A549 (cell line): Measurements from ENCODE around the gene LONRF3. TPM values are rescaled to one million over a fixed set of nuclear protein-coding genes. Genes with fewer than 3 reads are reported as not detected.

Experiments
- ATAC-seq, 2 experiments: fragments of 200-7000 bp in 1 of 2; fragments of >200 bp in 1 of 2; cut with Nextera tagmentation in 1 of 2; cut with Tn5 transposase in 1 of 2; 3 replicates each; pipeline versions ENCODE4 v1.8.0 to v1.9.1; 2018 to 2020; ENCODE audit warnings: mild to moderate bottlenecking in 1 of 2, moderate library complexity in 1 of 2
- CTCF ChIA-PET: fragments of 300-600 bp; sonication (Branson Sonifier 250); formaldehyde crosslinking; extraction: SDS; loops from one replicate; lab custom pipeline; 2021; ENCODE audit warnings: antibody characterized with exemption, inconsistent platforms; lab: Yijun Ruan, JAX
- POLR2A ChIA-PET: fragments of 350-600 bp; formaldehyde crosslinking; extraction: SDS; loops from one replicate; lab custom pipeline; 2021; ENCODE audit warnings: antibody characterized with exemption, inconsistent platforms; lab: Yijun Ruan, JAX
- DNase-seq, 2 experiments: peaks; one replicate each; pipeline versions ENCODE4 v3.0.0 to v3.0.0-alpha.2; 2011 to 2016; ENCODE audit warnings: low read depth in 1 of 2, low spot score in 1 of 2
- FAIRE-seq: peaks from 2 replicates; lab custom pipeline; 2011; peaks lifted over from hg19 to GRCh38; lab: Jason Lieb, UNC
- H3K27ac ChIP-seq, 2 experiments: fragments of >200 bp; sonication (Bioruptor Twin); formaldehyde crosslinking; 3 replicates each; pipeline ENCODE4 v1.5.1; 2016 to 2017
- H3K4me1 ChIP-seq: fragments of >200 bp; sonication (Bioruptor Twin); formaldehyde crosslinking; 3 replicates; pipeline ENCODE4 v1.6.1; 2016
- H3K4me2 ChIP-seq: fragments of >200 bp; sonication (Bioruptor Twin); formaldehyde crosslinking; 3 replicates; pipeline ENCODE4 v1.6.1; 2016
- H3K4me3 ChIP-seq: fragments of >200 bp; sonication (Bioruptor Twin); formaldehyde crosslinking; 3 replicates; pipeline ENCODE4 v1.5.1; 2016
- H3K9me3 ChIP-seq: fragments of >200 bp; sonication (Bioruptor Twin); formaldehyde crosslinking; 3 replicates; pipeline ENCODE4 v1.6.1; 2016
- CHD4 ChIP-seq: fragments of 200-600 bp; sonication (generic); IDR thresholded peaks from 2 replicates; pipeline ENCODE4 v1.6.1; 2016; ENCODE audit warnings: antibody characterized with exemption, mild to moderate bottlenecking, borderline replicate concordance
- EHF ChIP-seq: fragments of 250-450 bp; sonication (Bioruptor Pico); IDR thresholded peaks from 2 replicates; pipeline ENCODE4 v1.5.0; 2020; ENCODE audit warnings: mild to moderate bottlenecking
- EP300 ChIP-seq, 2 experiments: fragments of >200 bp; sonication (Bioruptor Twin); formaldehyde crosslinking; IDR thresholded peaks; 2 replicates in 1 of 2; 3 replicates in 1 of 2; pipeline ENCODE4 v1.6.1; 2016 to 2017
- FOSL2 ChIP-seq, 2 experiments: fragments of 450-650 bp in 1 of 2; fragments of >200 bp in 1 of 2; sonication (Bioruptor Twin) in 1 of 2; formaldehyde crosslinking; IDR thresholded peaks; 2 replicates each; pipeline versions ENCODE4 v1.5.0 to v1.6.1; 2016 to 2020; ENCODE audit warnings: mild to moderate bottlenecking in 1 of 2, moderate library complexity in 1 of 2
- GATA3 ChIP-seq: IDR thresholded peaks from 2 replicates; pipeline ENCODE4 v1.6.1; 2012; ENCODE audit warnings: borderline replicate concordance
- HDAC2 ChIP-seq: fragments of 200-600 bp; sonication (generic); IDR thresholded peaks from 2 replicates; pipeline ENCODE4 v1.6.1; 2016
- HEYL ChIP-seq: fragments of 250-450 bp; sonication (Bioruptor Pico); IDR thresholded peaks from 2 replicates; pipeline ENCODE4 v1.8.0; 2021; ENCODE audit warnings: mild to moderate bottlenecking, moderate library complexity
- HOXB5 ChIP-seq: fragments of 250-450 bp; sonication (Bioruptor Pico); IDR thresholded peaks from 2 replicates; pipeline ENCODE4 v1.5.0; 2020; ENCODE audit warnings: mild to moderate bottlenecking, moderate library complexity
- JUN ChIP-seq, 2 experiments: fragments of >200 bp; sonication (Bioruptor Twin); formaldehyde crosslinking; IDR thresholded peaks; 2 replicates in 1 of 2; 3 replicates in 1 of 2; pipeline ENCODE4 v1.6.1; 2016 to 2017
- JUNB ChIP-seq: fragments of >200 bp; sonication (Bioruptor Twin); formaldehyde crosslinking; IDR thresholded peaks from 2 replicates; pipeline ENCODE4 v1.6.1; 2016
- KDM1A ChIP-seq: fragments of 200-600 bp; sonication (generic); IDR thresholded peaks from 2 replicates; pipeline ENCODE4 v1.6.1; 2016; ENCODE audit warnings: low read depth, mild to moderate bottlenecking
- MYC ChIP-seq: IDR thresholded peaks from 2 replicates; pipeline ENCODE4 v1.6.1; 2012; ENCODE audit warnings: mild to moderate bottlenecking, inconsistent platforms, low read length, improper control_type of control experiment, borderline replicate concordance
- NFE2L2 ChIP-seq: fragments of 150-350 bp; conservative IDR thresholded peaks from 2 replicates; pipeline ENCODE4 v1.6.1; 2014; ENCODE audit warnings: low read length
- PHF8 ChIP-seq: fragments of 200-600 bp; sonication (generic); IDR thresholded peaks from 2 replicates; pipeline ENCODE4 v1.6.1; 2016; ENCODE audit warnings: low read depth, mild to moderate bottlenecking, antibody characterized with exemption, moderate library complexity, borderline replicate concordance
- POLR2AphosphoS2 ChIP-seq: conservative IDR thresholded peaks from 2 replicates; pipeline ENCODE4 v1.6.1; 2012; ENCODE audit warnings: low read length, improper control_type of control experiment, inconsistent platforms
- RCOR1 ChIP-seq: fragments of 150-350 bp; IDR thresholded peaks from 2 replicates; pipeline ENCODE4 v1.6.1; 2014; ENCODE audit warnings: antibody characterized with exemption, low read length, low read depth
- SMC3 ChIP-seq: fragments of >200 bp; sonication (Bioruptor Twin); formaldehyde crosslinking; IDR thresholded peaks from 3 replicates; pipeline ENCODE4 v1.6.1; 2018; ENCODE audit warnings: inconsistent platforms
- TFCP2L1 ChIP-seq: fragments of 250-450 bp; sonication (Bioruptor Pico); IDR thresholded peaks from 2 replicates; pipeline ENCODE4 v1.5.0; 2021; ENCODE audit warnings: mild to moderate bottlenecking
- WGBS: methylation state at CpG from one replicate; pipeline ENCODE4 v1.1.6; 2017; ENCODE audit errors: missing lambda C conversion rate; 5-methylcytosine and 5-hydroxymethylcytosine counted together
- polyA plus RNA-seq, 4 experiments: library from polyadenylated mRNA; depleted of rRNA in 3 of 4; stranded (reverse); fragments of >200 nt; fragmentation: RNase III in 1 of 4; extraction: RNeasy Plus Mini Kit Qiagen cat#74134 plus additional on column Dnase treatment in 1 of 4; gene quantifications; 2 replicates in 3 of 4; 3 replicates in 1 of 4; pipeline ENCODE4 v1.2.3, GENCODE V29; 2011 to 2017
- TF ChIP-seq, protein P1 (sequence below): fragments of 200-600 bp; sonication (generic); IDR thresholded peaks from 2 replicates; pipeline ENCODE4 v1.6.1; 2016; ENCODE audit warnings: antibody characterized with exemption, mild to moderate bottlenecking, moderate library complexity
- TF ChIP-seq, protein P2 (sequence below): IDR thresholded peaks from 2 replicates; pipeline ENCODE4 v1.6.1; 2012
- TF ChIP-seq, protein P3 (sequence below): fragments of >200 bp; sonication (Bioruptor Twin); formaldehyde crosslinking; IDR thresholded peaks from 3 replicates; pipeline ENCODE4 v1.5.1; 2016
- TF ChIP-seq, protein P4 (sequence below): fragments of 150-350 bp; IDR thresholded peaks from 2 replicates; pipeline ENCODE4 v1.6.1; 2014; ENCODE audit warnings: low read depth, mild to moderate bottlenecking, low read length
- TF ChIP-seq, protein P5 (sequence below): IDR thresholded peaks from 2 replicates; pipeline ENCODE4 v1.6.1; 2012; ENCODE audit warnings: low read depth, borderline replicate concordance
- TF ChIP-seq, protein P6 (sequence below): fragments of >200 bp; sonication (Bioruptor Twin); formaldehyde crosslinking; IDR thresholded peaks from 2 replicates; pipeline ENCODE4 v1.6.1; 2016

LONRF3 gene
- polyA plus RNA-seq, 2 of the 4 experiments (the other 2 are of a cell fraction), result 2.5 to 7.7 TPM

DNA sequence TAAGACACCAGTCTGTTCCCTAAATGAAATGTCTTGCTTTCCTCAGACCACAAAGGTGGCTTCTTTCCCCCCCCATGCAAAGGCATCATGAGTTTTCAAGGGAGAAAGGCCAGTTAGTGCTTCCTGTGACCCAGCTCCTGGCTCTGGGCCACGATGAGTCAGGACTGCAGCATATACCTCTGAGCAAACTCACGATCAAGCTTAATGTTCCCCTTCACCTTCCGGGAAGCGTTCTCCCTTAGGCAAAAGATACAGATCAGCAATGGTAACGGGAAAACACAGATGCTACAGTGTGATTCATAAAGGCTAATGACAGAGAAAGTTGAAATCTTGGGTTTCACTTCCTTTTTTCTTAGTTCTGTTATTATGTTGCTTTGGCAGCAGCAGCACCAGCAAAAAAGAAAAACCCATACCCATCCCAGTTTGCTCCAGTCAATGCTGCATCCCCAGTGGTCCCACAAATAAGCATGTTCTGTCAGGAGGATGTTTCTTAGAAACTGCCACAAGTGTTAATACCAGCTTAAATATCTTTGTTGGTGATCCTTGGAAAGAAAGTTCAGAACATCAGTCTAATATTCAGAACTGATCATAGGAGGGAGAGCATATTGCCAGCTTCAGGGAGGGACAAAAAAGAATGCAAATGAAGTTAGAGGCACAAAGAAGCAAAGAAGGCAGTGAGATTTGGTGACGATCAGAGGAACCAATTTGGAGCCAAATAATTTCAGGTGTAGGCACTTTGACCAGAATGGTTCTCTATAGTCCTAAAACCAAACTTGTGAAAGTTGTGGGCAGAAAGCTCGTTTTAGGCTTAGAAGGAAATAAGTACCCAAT, 41.2 kb downstream of the LONRF3 start:
- Histone ChIP-seq H3K4me3 (no peak overlapping the region), H3K4me2 (peak overlapping the region; percentile 51), H3K4me1 (peaks cover 13% of the 10 kb centered on the region), H3K27ac (peak overlapping the region; percentile 35 to 66; a peak in 4 of 6 replicates), H3K9me3 (peaks cover 9% of the 10 kb centered on the region)
- peak; percentile 100 for FAIRE-seq
- DNase-seq, result peak; percentile 14 to 81
- ChIA-PET CTCF (interaction anchor here (0.9 to 4.6 kb wide), 5 partner anchors 11 to 167 kb away, joined by 4 to 17 read pairs (median 6); no protein-coding TSS in a partner anchor), POLR2A (no interaction called here)
- 29% methylated on average over 6 of the region's 7 CpGs for WGBS
- TF ChIP-seq HOXB5 (no peak), RCOR1 (no peak), POLR2AphosphoS2 (no peak), JUNB (peak; percentile 52), GATA3 (peak; percentile 85), FOSL2 (IDR thresholded peaks at IDR 0.05) (peak; percentile 17; the same call in 1 of the 2 replicates), FOSL2 (CRISPR knock-in tag; IDR thresholded peaks at IDR 0.05) (peak; percentile 70)
- TF ChIP-seq, protein P1, sequence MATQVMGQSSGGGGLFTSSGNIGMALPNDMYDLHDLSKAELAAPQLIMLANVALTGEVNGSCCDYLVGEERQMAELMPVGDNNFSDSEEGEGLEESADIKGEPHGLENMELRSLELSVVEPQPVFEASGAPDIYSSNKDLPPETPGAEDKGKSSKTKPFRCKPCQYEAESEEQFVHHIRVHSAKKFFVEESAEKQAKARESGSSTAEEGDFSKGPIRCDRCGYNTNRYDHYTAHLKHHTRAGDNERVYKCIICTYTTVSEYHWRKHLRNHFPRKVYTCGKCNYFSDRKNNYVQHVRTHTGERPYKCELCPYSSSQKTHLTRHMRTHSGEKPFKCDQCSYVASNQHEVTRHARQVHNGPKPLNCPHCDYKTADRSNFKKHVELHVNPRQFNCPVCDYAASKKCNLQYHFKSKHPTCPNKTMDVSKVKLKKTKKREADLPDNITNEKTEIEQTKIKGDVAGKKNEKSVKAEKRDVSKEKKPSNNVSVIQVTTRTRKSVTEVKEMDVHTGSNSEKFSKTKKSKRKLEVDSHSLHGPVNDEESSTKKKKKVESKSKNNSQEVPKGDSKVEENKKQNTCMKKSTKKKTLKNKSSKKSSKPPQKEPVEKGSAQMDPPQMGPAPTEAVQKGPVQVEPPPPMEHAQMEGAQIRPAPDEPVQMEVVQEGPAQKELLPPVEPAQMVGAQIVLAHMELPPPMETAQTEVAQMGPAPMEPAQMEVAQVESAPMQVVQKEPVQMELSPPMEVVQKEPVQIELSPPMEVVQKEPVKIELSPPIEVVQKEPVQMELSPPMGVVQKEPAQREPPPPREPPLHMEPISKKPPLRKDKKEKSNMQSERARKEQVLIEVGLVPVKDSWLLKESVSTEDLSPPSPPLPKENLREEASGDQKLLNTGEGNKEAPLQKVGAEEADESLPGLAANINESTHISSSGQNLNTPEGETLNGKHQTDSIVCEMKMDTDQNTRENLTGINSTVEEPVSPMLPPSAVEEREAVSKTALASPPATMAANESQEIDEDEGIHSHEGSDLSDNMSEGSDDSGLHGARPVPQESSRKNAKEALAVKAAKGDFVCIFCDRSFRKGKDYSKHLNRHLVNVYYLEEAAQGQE, result no peak
- TF ChIP-seq, protein P2, sequence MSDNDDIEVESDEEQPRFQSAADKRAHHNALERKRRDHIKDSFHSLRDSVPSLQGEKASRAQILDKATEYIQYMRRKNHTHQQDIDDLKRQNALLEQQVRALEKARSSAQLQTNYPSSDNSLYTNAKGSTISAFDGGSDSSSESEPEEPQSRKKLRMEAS, result 0 out of 2 replicates have a peak, but pooled peaks have one; percentile 31
- peak; percentile 97 to 98 for ATAC-seq

DNA sequence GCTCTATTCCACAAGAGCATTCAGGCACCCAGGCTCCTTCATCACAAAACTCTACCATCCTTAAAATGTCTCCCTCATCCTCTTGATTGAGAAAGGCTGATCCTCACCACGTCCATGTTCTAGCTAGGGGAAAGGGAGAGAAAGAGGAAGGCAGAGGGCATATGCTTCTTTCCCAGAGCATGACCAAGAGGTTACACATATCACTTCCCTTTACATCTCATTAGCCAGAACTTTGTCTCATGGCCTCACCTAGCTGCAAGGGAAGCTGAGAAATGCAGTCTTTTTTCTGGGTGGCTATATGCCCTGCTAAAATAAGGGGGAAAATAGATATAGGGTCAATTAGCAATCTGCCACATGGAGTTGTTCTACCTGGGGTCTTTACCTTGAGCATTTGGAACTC, 42.7 kb downstream of the LONRF3 start:
- peak; percentile 61 for FAIRE-seq
- no peak for TF ChIP-seq TFCP2L1
- TF ChIP-seq HDAC2, result no peak
- no peak for TF ChIP-seq NFE2L2
- no peak for TF ChIP-seq EHF (CRISPR knock-in tag)
- TF ChIP-seq, protein P3, sequence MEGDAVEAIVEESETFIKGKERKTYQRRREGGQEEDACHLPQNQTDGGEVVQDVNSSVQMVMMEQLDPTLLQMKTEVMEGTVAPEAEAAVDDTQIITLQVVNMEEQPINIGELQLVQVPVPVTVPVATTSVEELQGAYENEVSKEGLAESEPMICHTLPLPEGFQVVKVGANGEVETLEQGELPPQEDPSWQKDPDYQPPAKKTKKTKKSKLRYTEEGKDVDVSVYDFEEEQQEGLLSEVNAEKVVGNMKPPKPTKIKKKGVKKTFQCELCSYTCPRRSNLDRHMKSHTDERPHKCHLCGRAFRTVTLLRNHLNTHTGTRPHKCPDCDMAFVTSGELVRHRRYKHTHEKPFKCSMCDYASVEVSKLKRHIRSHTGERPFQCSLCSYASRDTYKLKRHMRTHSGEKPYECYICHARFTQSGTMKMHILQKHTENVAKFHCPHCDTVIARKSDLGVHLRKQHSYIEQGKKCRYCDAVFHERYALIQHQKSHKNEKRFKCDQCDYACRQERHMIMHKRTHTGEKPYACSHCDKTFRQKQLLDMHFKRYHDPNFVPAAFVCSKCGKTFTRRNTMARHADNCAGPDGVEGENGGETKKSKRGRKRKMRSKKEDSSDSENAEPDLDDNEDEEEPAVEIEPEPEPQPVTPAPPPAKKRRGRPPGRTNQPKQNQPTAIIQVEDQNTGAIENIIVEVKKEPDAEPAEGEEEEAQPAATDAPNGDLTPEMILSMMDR, result no peak
- TF ChIP-seq, protein P4, sequence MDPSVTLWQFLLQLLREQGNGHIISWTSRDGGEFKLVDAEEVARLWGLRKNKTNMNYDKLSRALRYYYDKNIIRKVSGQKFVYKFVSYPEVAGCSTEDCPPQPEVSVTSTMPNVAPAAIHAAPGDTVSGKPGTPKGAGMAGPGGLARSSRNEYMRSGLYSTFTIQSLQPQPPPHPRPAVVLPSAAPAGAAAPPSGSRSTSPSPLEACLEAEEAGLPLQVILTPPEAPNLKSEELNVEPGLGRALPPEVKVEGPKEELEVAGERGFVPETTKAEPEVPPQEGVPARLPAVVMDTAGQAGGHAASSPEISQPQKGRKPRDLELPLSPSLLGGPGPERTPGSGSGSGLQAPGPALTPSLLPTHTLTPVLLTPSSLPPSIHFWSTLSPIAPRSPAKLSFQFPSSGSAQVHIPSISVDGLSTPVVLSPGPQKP, result no peak
- TF ChIP-seq, protein P5, sequence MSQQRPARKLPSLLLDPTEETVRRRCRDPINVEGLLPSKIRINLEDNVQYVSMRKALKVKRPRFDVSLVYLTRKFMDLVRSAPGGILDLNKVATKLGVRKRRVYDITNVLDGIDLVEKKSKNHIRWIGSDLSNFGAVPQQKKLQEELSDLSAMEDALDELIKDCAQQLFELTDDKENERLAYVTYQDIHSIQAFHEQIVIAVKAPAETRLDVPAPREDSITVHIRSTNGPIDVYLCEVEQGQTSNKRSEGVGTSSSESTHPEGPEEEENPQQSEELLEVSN, result no peak
- TF ChIP-seq HEYL (CRISPR knock-in tag), result no peak
- no peak for TF ChIP-seq SMC3
- no peak for TF ChIP-seq CHD4
- TF ChIP-seq FOSL2 (IDR thresholded peaks at IDR 0.05), result no peak
- no peak for TF ChIP-seq FOSL2 (CRISPR knock-in tag; IDR thresholded peaks at IDR 0.05)
- TF ChIP-seq JUN (IDR thresholded peaks at IDR 0.05), result no peak
- TF ChIP-seq RCOR1, result no peak
- TF ChIP-seq KDM1A, result no peak
- TF ChIP-seq POLR2AphosphoS2, result no peak
- no peak for TF ChIP-seq PHF8
- TF ChIP-seq, protein P6, sequence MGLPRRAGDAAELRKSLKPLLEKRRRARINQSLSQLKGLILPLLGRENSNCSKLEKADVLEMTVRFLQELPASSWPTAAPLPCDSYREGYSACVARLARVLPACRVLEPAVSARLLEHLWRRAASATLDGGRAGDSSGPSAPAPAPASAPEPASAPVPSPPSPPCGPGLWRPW, result no peak
- no peak for TF ChIP-seq EP300 (IDR thresholded peaks at IDR 0.05)
- no peak for TF ChIP-seq MYC
- TF ChIP-seq, all 56 proteins: peak for 0
- ChIA-PET POLR2A (no interaction called here), CTCF (interaction anchor here (1.2 to 4.6 kb wide), 4 partner anchors 10 to 178 kb away, joined by 6 to 17 read pairs (median 8); no protein-coding TSS in a partner anchor)
- ATAC-seq, result no peak
- no peak for DNase-seq
- H3K4me1 ChIP-seq, result peaks cover 13% of the 10 kb centered on the region
- H3K4me2 ChIP-seq, result no peak overlapping the region
- WGBS, result 75% methylated on average over 1 of the region's 1 CpG
- H3K27ac ChIP-seq, result no peak overlapping the region
- H3K9me3 ChIP-seq, result peaks cover 9% of the 10 kb centered on the region
- no peak overlapping the region for H3K4me3 ChIP-seq
